H9 (cell line): ENCODE data around the gene EDNRA. TPM values are rescaled to one million over a fixed set of nuclear protein-coding genes. Genes with fewer than 3 reads are reported as not detected.

Source experiments
- DNase-seq: peaks from one replicate; pipeline ENCODE4 v3.0.0-alpha.2; 2017
- H2AFZ ChIP-seq: one replicate; pipeline ENCODE4 v1.6.1; 2013; ENCODE audit warnings: mild to moderate bottlenecking, low read length, control low read depth, moderate library complexity
- H2AK5ac ChIP-seq: 2 replicates; pipeline ENCODE4 v1.6.1; 2013; ENCODE audit warnings: low read length, control low read depth, mixed read lengths; ENCODE audit not compliant: insufficient read length
- H2BK120ac ChIP-seq: one replicate; pipeline ENCODE4 v1.6.1; 2013; ENCODE audit warnings: low read depth, mild to moderate bottlenecking, low read length, control low read depth, inconsistent platforms; ENCODE audit not compliant: poor library complexity, severe bottlenecking
- H2BK12ac ChIP-seq: 2 replicates; pipeline ENCODE4 v1.6.1; 2013; ENCODE audit warnings: low read length, control low read depth, mixed read lengths, low read depth; ENCODE audit not compliant: insufficient read length
- H2BK15ac ChIP-seq: 2 replicates; pipeline ENCODE4 v1.6.1; 2013; ENCODE audit warnings: low read depth, low read length, control low read depth
- H2BK20ac ChIP-seq: one replicate; pipeline ENCODE4 v1.6.1; 2013; ENCODE audit warnings: low read depth, mild to moderate bottlenecking, low read length, control low read depth, inconsistent platforms; ENCODE audit not compliant: poor library complexity, severe bottlenecking
- H2BK5ac ChIP-seq: 2 replicates; pipeline ENCODE4 v1.6.1; 2013; ENCODE audit warnings: low read length, control low read depth, mixed read lengths; ENCODE audit not compliant: insufficient read length
- H3K14ac ChIP-seq: 2 replicates; pipeline ENCODE4 v1.6.1; 2013; ENCODE audit warnings: low read length, control low read depth; ENCODE audit not compliant: insufficient read depth
- H3K18ac ChIP-seq: 2 replicates; pipeline ENCODE4 v1.6.1; 2013; ENCODE audit warnings: low read depth, mild to moderate bottlenecking, mixed read lengths, low read length, control low read depth; ENCODE audit not compliant: insufficient read length
- H3K23ac ChIP-seq: 2 replicates; pipeline ENCODE4 v1.6.1; 2013; ENCODE audit warnings: low read length, control low read depth, mixed read lengths, low read depth; ENCODE audit not compliant: insufficient read length
- H3K23me2 ChIP-seq: 2 replicates; pipeline ENCODE4 v1.6.1; 2013; ENCODE audit warnings: low read depth, mild to moderate bottlenecking, mixed read lengths, low read length, control low read depth; ENCODE audit not compliant: insufficient read length, poor library complexity, severe bottlenecking
- H3K27ac ChIP-seq: 2 replicates; pipeline ENCODE4 v1.5.1; 2013; ENCODE audit warnings: low read length, control low read depth, mixed read lengths, low read depth; ENCODE audit not compliant: insufficient read length
- H3K27me3 ChIP-seq: 2 replicates; pipeline ENCODE4 v1.6.1; 2013; ENCODE audit warnings: low read length, control low read depth, inconsistent platforms; ENCODE audit not compliant: insufficient read depth
- H3K4ac ChIP-seq: 2 replicates; pipeline ENCODE4 v1.6.1; 2013; ENCODE audit warnings: low read depth, mild to moderate bottlenecking, control low read depth, inconsistent platforms, low read length, moderate library complexity
- H3K4me1 ChIP-seq: 2 replicates; pipeline ENCODE4 v1.6.1; 2013; ENCODE audit warnings: low read length, control low read depth, inconsistent platforms; ENCODE audit not compliant: insufficient read depth
- H3K4me2 ChIP-seq: 2 replicates; pipeline ENCODE4 v1.6.1; 2013; ENCODE audit warnings: low read length, control low read depth, mixed read lengths; ENCODE audit not compliant: insufficient read length, insufficient read depth
- H3K56ac ChIP-seq: 2 replicates; pipeline ENCODE4 v1.6.1; 2013; ENCODE audit warnings: low read depth, mild to moderate bottlenecking, mixed read lengths, low read length, control low read depth; ENCODE audit not compliant: insufficient read length
- H3K79me1 ChIP-seq: 2 replicates; pipeline ENCODE4 v1.6.1; 2013; ENCODE audit warnings: low read depth, mild to moderate bottlenecking, moderate library complexity, low read length, control low read depth, inconsistent platforms; ENCODE audit not compliant: insufficient read depth, poor library complexity, severe bottlenecking
- H3K79me2 ChIP-seq: 2 replicates; pipeline ENCODE4 v1.6.1; 2013; ENCODE audit warnings: low read length, control low read depth, inconsistent platforms; ENCODE audit not compliant: insufficient read depth
- H3K9ac ChIP-seq: 2 replicates; pipeline ENCODE4 v1.6.1; 2013; ENCODE audit warnings: low read length, control low read depth, mixed read lengths; ENCODE audit not compliant: insufficient read length; ENCODE audit errors: extremely low read depth
- H3K9me3 ChIP-seq: one replicate; pipeline ENCODE4 v1.6.1; 2013; ENCODE audit warnings: low read depth, low read length, inconsistent platforms; ENCODE audit not compliant: control insufficient read depth
- H3T11ph ChIP-seq: one replicate; pipeline ENCODE4 v1.6.1; 2013; ENCODE audit warnings: mild to moderate bottlenecking, low read length, control low read depth, inconsistent platforms
- H4K20me1 ChIP-seq: one replicate; pipeline ENCODE4 v1.6.1; 2013; ENCODE audit not compliant: control insufficient read depth, insufficient read length, insufficient read depth
- H4K5ac ChIP-seq: 2 replicates; pipeline ENCODE4 v1.6.1; 2013; ENCODE audit warnings: low read depth, mild to moderate bottlenecking, mixed read lengths, low read length, control low read depth; ENCODE audit not compliant: insufficient read length
- H4K8ac ChIP-seq: replicated peaks from 2 replicates; pipeline ENCODE4 v1.6.1; 2013; ENCODE audit warnings: low read length, control low read depth, mixed read lengths, low read depth; ENCODE audit not compliant: insufficient read length
- H4K91ac ChIP-seq: 2 replicates; pipeline ENCODE4 v1.6.1; 2013; ENCODE audit warnings: low read depth, mild to moderate bottlenecking, moderate library complexity, mixed read lengths, low read length, control low read depth; ENCODE audit not compliant: insufficient read length
- H3K27ac Mint-ChIP-seq, 3 experiments: 2 replicates in 2 of 3; 3 replicates in 1 of 3; pipeline ENCODE4 v1.8.0; 2020 to 2021; ENCODE audit warnings: mixed read lengths in 3 of 3, mild to moderate bottlenecking in 1 of 3, moderate library complexity in 1 of 3
- H3K27me3 Mint-ChIP-seq: 2 replicates; pipeline ENCODE4 v1.8.0; 2021; ENCODE audit warnings: low read depth, mild to moderate bottlenecking, moderate library complexity, mixed read lengths
- H3K36me3 Mint-ChIP-seq, 3 experiments: 2 replicates in 2 of 3; 3 replicates in 1 of 3; pipeline ENCODE4 v1.8.0; 2020 to 2021; ENCODE audit warnings: low read depth in 3 of 3, mixed read lengths in 3 of 3; ENCODE audit not compliant: insufficient read depth in 1 of 3
- H3K4me1 Mint-ChIP-seq, 2 experiments: 2 replicates each; pipeline ENCODE4 v1.8.0; 2020; ENCODE audit warnings: mixed read lengths in 2 of 2
- H3K4me3 Mint-ChIP-seq, 2 experiments: 2 replicates in 1 of 2; 3 replicates in 1 of 2; pipeline ENCODE4 v1.8.0; 2020 to 2021; ENCODE audit warnings: mild to moderate bottlenecking in 2 of 2, mixed read lengths in 2 of 2, moderate library complexity in 1 of 2
- H3K9me3 Mint-ChIP-seq, 2 experiments: 2 replicates in 1 of 2; 3 replicates in 1 of 2; pipeline ENCODE4 v1.8.0; 2020; ENCODE audit warnings: mild to moderate bottlenecking in 2 of 2, mixed read lengths in 2 of 2, moderate library complexity in 1 of 2
- WGBS: extraction: QIAGEN DNeasy Blood & Tissue Kit; methylation state at CpG from one replicate; pipeline ENCODE4 v1.1.7; 2013; ENCODE audit warnings: missing lambda C conversion rate, low lambda C conversion rate, mixed read lengths; ENCODE audit not compliant: insufficient read length; ENCODE audit errors: extremely low coverage; 5-methylcytosine and 5-hydroxymethylcytosine counted together
- total RNA-seq: library from RNA; stranded (reverse); gene quantifications from 2 replicates; pipeline ENCODE4 v1.2.1, GENCODE V29; 2021
- TF ChIP-seq, protein P1 (sequence below): fragments of 200-600 bp; sonication (generic); conservative IDR thresholded peaks from 3 replicates; pipeline ENCODE4 v1.8.0; 2021; ENCODE audit warnings: antibody characterized with exemption, mild to moderate bottlenecking

The EDNRA gene
- total RNA-seq, 1 experiment from 2014 or later = 1.6 TPM

DNA sequence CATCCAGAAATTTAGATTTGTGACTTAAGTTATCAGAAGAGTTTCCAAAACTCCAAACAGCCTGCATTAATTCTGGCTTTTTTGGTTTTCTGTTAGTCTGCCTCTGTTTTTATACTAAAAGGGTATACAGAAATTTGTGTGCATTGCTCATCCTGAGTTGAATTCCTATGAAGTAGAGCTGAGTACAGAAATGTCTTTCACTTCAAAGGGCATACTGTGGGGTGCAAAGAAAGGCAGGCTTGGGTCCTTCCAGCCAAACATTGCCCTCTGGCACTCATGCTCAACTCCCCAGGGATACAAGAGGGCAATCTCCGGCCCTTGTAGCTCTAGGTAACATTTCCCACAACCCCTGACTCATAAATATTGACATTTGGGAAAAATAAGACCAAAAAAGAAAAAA is 108.7 kb downstream of the EDNRA start:
- no peak overlapping the region for H3K4ac ChIP-seq
- H3K27ac ChIP-seq = no peak overlapping the region
- no peak overlapping the region for H2AFZ ChIP-seq
- no peak overlapping the region for H2BK5ac ChIP-seq
- TF ChIP-seq, protein P1, sequence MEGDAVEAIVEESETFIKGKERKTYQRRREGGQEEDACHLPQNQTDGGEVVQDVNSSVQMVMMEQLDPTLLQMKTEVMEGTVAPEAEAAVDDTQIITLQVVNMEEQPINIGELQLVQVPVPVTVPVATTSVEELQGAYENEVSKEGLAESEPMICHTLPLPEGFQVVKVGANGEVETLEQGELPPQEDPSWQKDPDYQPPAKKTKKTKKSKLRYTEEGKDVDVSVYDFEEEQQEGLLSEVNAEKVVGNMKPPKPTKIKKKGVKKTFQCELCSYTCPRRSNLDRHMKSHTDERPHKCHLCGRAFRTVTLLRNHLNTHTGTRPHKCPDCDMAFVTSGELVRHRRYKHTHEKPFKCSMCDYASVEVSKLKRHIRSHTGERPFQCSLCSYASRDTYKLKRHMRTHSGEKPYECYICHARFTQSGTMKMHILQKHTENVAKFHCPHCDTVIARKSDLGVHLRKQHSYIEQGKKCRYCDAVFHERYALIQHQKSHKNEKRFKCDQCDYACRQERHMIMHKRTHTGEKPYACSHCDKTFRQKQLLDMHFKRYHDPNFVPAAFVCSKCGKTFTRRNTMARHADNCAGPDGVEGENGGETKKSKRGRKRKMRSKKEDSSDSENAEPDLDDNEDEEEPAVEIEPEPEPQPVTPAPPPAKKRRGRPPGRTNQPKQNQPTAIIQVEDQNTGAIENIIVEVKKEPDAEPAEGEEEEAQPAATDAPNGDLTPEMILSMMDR = no peak
- H2BK20ac ChIP-seq = no peak overlapping the region
- no peak overlapping the region for H3K9ac ChIP-seq
- no peak overlapping the region for H3K56ac ChIP-seq
- H3K14ac ChIP-seq = no peak overlapping the region
- H3K9me3 ChIP-seq = no peaks in the 10 kb centered on the region
- no peak overlapping the region for H2BK15ac ChIP-seq
- H3K23ac ChIP-seq = no peak overlapping the region
- no peaks in the 10 kb centered on the region for H3K27me3 ChIP-seq
- H4K8ac ChIP-seq = no peak overlapping the region
- Mint-ChIP-seq H3K27ac (no peak overlapping the region), H3K4me1 (peaks cover 0 to 5% of the 10 kb centered on the region in 2 experiments; a peak in 2 of 4 replicates), H3K36me3 (peaks cover 0 to 7% (median 1%) of the 10 kb centered on the region in 3 experiments; a peak in 3 of 7 replicates), H3K27me3 (no peaks in the 10 kb centered on the region; the same call in 1 of the 2 replicates), H3K4me3 (no peak overlapping the region), H3K9me3 (peaks cover 2 to 8% of the 10 kb centered on the region in 2 experiments; a peak in 3 of 5 replicates)
- H3K79me1 ChIP-seq = no peaks in the 10 kb centered on the region
- H3K79me2 ChIP-seq = no peaks in the 10 kb centered on the region
- H2AK5ac ChIP-seq = no peak overlapping the region
- H2BK12ac ChIP-seq = no peak overlapping the region
- H3K4me1 ChIP-seq = peaks cover 2% of the 10 kb centered on the region
- H3K18ac ChIP-seq = no peak overlapping the region
- no peak overlapping the region for H4K91ac ChIP-seq
- H3T11ph ChIP-seq = no peak overlapping the region
- H4K20me1 ChIP-seq = no peaks in the 10 kb centered on the region
- no peak overlapping the region for H4K5ac ChIP-seq
- DNase-seq = no peak
- WGBS = no CpG with 5 or more reads among the region's 1 CpG
- H3K23me2 ChIP-seq = no peaks in the 10 kb centered on the region
- H2BK120ac ChIP-seq = no peak overlapping the region
- no peak overlapping the region for H3K4me2 ChIP-seq
